K562 (cell line): ENCODE results near the gene COG7. TPM values are rescaled to one million over a fixed set of nuclear protein-coding genes. Genes with fewer than 3 reads are reported as not detected.

ENCODE experiments used
- ATF7 ChIP-seq: fragments of 450-650 bp; IDR thresholded peaks from 2 replicates; pipeline ENCODE4 v1.7.1; 2014; ENCODE audit warnings: mild to moderate bottlenecking, moderate library complexity
- E2F8 ChIP-seq: fragments of 450-650 bp; IDR thresholded peaks from 2 replicates; pipeline ENCODE4 v1.7.1; 2018; ENCODE audit warnings: mild to moderate bottlenecking, low read depth; ENCODE audit not compliant: partially characterized antibody
- EGR1 ChIP-seq: fragments of 450-650 bp; conservative IDR thresholded peaks from 2 replicates; pipeline ENCODE4 v1.6.1; 2017; ENCODE audit warnings: mild to moderate bottlenecking
- MTA2 ChIP-seq: fragments of 450-650 bp; IDR thresholded peaks from 2 replicates; pipeline ENCODE4 v1.6.1; 2016; ENCODE audit warnings: low read depth
- RFX1 ChIP-seq: fragments of 450-650 bp; IDR thresholded peaks from 2 replicates; pipeline ENCODE4 v1.6.1; 2016; ENCODE audit warnings: mild to moderate bottlenecking, moderate library complexity
- SIRT6 ChIP-seq: IDR thresholded peaks from one replicate; pipeline ENCODE4 v1.6.1; 2012; ENCODE audit warnings: low read depth, mild to moderate bottlenecking, control low read depth, inconsistent platforms, low read length, moderate library complexity
- ZBTB17 ChIP-seq: fragments of 450-650 bp; formaldehyde crosslinking; IDR thresholded peaks from 2 replicates; pipeline ENCODE4 v1.4.0; 2020; ENCODE audit warnings: mild to moderate bottlenecking
- ZNF407 ChIP-seq: fragments of 450-650 bp; IDR thresholded peaks from 2 replicates; pipeline ENCODE4 v1.6.1; 2016; ENCODE audit warnings: low read depth
- polyA plus RNA-seq, 8 experiments: library from polyadenylated mRNA; depleted of rRNA in 4 of 8; stranded (reverse) in 5 of 8; unstranded in 3 of 8; fragments of >200 nt; fragmentation: Nextera tagmentation in 2 of 8; fragmentation: Illumina TruSeq in 1 of 8; extraction: Ambion mirVana in 2 of 8; extraction: Trizol in 1 of 8; gene quantifications; 2 replicates each; pipeline versions ENCODE4 v1.2.1 to v1.2.3, GENCODE V29; 2011 to 2014; ENCODE audit warnings: inconsistent platforms in 1 of 8, missing spikeins in 1 of 8
- total RNA-seq, 7 experiments: library from RNA; depleted of rRNA in 6 of 7; stranded (reverse); fragments of >200 nt in 6 of 7; fragmentation: Illumina TruSeq in 2 of 7; extraction: Trizol in 2 of 7; gene quantifications; 2 replicates each; pipeline versions ENCODE4 v1.2.1 to v1.2.3, GENCODE V29; 2011 to 2021; ENCODE audit warnings: low replicate concordance in 1 of 7
- TF ChIP-seq, protein P1 (sequence below), 2 experiments: fragments of 450-650 bp in 1 of 2; sonication (generic) in 1 of 2; formaldehyde crosslinking in 1 of 2; IDR thresholded peaks in 1 of 2; conservative IDR thresholded peaks in 1 of 2; 2 replicates each; pipeline versions ENCODE4 v1.6.1 to v1.8.1; 2016 to 2023; ENCODE audit warnings: mild to moderate bottlenecking in 2 of 2, moderate library complexity in 2 of 2, inconsistent platforms in 1 of 2, missing genetic modification reagents in 1 of 2
- TF ChIP-seq, protein P2 (sequence below): fragments of 250-450 bp; sonication (Bioruptor Pico); IDR thresholded peaks from 2 replicates; pipeline ENCODE4 v1.8.0; 2021; ENCODE audit warnings: mild to moderate bottlenecking, moderate library complexity

COG7 gene
- total and polyA plus RNA-seq, 9 of the 15 experiments (the other 6 are each of a cell fraction or from before 2014, with no cell fraction given) = 3.8 to 17.6 (median 13.4) TPM

DNA sequence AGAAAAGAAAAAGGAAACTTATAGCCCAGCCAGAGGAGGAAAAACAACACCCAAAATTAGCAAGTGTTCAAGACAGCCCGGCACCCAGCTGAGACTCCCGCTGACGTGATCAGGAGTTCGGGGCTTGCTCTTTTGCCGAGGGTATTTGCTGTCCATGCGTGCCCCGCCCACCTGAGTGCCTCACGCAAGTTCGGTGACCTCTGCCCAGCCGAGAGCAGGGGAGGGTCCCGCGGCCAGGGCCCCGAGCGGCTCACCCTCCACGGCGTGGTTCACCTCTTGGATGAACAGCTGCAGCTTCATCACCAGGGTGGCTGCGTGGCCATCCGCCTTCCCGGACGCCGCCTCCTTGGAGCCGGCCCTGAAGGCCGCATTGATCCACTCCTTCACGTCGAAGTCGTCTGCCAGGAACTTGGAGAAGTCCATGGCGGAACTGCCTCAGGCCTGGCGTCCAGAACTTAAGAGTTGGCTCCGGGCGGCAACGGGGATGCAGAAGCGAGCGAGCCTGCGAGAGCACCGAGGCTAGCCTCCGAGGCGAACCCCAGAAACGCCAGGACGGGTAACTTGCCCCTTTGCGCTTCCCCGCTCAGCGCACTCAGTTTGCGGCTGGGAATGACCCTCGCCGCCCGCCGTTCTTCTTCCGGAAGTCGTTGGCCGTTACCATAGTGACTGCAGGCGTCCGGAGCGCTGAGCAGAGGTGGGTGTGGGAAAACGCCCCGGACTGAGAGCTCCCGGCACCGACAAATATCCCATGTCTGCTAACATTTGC lies at the start of gene COG7 (continued):
- peak; percentile 73 for TF ChIP-seq E2F8
- no peak for TF ChIP-seq SIRT6
- TF ChIP-seq, protein P1, sequence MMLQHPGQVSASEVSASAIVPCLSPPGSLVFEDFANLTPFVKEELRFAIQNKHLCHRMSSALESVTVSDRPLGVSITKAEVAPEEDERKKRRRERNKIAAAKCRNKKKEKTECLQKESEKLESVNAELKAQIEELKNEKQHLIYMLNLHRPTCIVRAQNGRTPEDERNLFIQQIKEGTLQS (IDR thresholded peaks at IDR 0.05) = no peak
- TF ChIP-seq, protein P1 (CRISPR knock-in tag; conservative IDR thresholded peaks at IDR 0.05) = 0 out of 2 replicates have a peak, but pooled peaks have one; percentile 63
- TF ChIP-seq ZNF407 = peak; percentile 99
- peak; percentile 59 for TF ChIP-seq ATF7
- peak; percentile 74 for TF ChIP-seq EGR1
- TF ChIP-seq, protein P2, sequence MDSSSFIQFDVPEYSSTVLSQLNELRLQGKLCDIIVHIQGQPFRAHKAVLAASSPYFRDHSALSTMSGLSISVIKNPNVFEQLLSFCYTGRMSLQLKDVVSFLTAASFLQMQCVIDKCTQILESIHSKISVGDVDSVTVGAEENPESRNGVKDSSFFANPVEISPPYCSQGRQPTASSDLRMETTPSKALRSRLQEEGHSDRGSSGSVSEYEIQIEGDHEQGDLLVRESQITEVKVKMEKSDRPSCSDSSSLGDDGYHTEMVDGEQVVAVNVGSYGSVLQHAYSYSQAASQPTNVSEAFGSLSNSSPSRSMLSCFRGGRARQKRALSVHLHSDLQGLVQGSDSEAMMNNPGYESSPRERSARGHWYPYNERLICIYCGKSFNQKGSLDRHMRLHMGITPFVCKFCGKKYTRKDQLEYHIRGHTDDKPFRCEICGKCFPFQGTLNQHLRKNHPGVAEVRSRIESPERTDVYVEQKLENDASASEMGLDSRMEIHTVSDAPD (CRISPR knock-in tag) = no peak
- peak; percentile 7; the same call in 1 of the 2 replicates for TF ChIP-seq MTA2
- TF ChIP-seq RFX1 = peak; percentile 98
- 0 out of 2 replicates have a peak, but pooled peaks have one; percentile 15 for TF ChIP-seq ZBTB17 (CRISPR knock-in tag)
